Bone marrow (tissue), 2 donors: ENCODE data around the gene KLF5.
"Not testable (repeated sequence)": the region's sequence is repeated elsewhere in the genome, so short reads cannot be mapped to it uniquely, and the experiment has no call there.

Source experiments
- DNase-seq, 2 donors: peaks; one replicate each; lab custom pipeline; 2025; lab: John Stamatoyannopoulos, UW

The KLF5 gene

DNA sequence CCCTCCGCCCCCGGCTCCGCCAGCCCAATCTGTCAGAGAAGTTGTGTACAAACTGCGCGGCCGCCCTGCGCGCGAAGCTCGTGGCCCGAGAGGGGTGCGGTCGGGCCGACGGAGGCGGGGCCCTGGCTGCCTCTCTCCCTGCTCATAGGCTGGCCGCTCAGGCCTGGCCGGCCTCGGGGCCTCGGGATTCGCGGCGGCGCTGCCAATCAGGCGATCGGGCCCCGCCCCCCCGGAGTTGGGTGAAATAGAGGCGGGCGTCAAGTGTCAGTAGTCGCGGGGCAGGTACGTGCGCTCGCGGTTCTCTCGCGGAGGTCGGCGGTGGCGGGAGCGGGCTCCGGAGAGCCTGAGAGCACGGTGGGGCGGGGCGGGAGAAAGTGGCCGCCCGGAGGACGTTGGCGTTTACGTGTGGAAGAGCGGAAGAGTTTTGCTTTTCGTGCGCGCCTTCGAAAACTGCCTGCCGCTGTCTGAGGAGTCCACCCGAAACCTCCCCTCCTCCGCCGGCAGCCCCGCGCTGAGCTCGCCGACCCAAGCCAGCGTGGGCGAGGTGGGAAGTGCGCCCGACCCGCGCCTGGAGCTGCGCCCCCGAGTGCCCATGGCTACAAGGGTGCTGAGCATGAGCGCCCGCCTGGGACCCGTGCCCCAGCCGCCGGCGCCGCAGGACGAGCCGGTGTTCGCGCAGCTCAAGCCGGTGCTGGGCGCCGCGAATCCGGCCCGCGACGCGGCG lies at the start of gene KLF5:
Gene KLF5, plus strand, starts transcription at position 270 of the 724 bp plus-strand sequence. Its CDS starts 323 bp downstream, at position 593.
- DNase-seq = peak in 1 of 2 donors; percentile 70

DNA sequence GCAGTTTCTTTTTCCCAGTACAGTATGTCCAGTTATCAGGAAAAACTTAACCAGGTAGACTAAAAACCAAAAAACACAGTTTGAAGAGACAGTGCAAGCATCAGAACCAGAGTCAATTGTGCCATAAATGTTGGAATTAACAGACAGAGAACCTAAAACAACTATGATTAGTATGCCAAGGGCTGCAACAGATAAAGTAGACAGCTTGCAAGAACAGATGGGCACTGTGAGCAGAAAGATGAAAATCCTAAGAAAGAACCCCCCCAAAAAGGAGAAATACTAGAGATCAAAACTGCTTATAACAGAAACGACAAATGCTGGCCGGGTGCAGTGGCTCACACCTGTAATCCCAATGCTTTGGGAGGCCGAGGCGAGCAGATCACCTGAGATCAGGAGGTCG lies 47.1 kb upstream of the KLF5 start:
- no peak for DNase-seq

DNA sequence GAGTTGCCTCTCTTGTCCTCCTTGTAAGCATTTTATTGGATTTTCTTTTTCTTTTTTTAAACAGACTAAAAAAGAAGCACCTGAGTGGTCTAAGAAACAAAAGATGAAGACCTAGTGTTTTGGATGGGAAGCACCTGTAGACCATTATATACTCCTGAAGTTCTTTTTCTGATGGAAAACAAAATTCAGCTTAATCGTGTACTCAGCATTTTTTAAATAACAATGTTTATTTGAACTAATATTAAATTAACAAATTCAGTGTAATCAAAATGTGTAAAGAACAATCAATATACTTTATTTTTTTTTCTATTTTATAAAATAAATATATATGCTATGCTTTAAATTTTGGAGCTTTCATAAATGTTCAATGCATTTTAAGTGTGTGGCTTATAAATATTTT lies 43.0 kb upstream of the KLF5 start:
- no peak for DNase-seq

DNA sequence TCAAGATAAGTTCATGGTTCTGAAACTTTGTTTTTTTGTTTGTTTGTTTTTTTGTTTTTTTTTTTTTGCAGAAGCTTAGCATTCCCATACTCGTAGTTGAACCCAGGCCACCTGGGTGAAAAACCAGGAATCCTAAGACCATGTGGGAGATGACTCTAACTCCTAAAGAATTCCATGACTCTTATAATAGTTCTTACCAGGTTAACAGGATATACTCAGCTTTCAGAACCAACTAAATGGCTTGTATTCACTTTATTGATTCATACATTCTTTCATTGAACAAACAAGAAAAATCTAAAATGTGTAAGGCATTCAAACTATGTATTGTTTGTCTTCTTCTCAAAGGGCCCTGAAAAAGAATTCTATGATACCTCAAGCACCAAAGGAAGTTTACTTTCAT lies 40.5 kb upstream of the KLF5 start:
- DNase-seq = no peak

DNA sequence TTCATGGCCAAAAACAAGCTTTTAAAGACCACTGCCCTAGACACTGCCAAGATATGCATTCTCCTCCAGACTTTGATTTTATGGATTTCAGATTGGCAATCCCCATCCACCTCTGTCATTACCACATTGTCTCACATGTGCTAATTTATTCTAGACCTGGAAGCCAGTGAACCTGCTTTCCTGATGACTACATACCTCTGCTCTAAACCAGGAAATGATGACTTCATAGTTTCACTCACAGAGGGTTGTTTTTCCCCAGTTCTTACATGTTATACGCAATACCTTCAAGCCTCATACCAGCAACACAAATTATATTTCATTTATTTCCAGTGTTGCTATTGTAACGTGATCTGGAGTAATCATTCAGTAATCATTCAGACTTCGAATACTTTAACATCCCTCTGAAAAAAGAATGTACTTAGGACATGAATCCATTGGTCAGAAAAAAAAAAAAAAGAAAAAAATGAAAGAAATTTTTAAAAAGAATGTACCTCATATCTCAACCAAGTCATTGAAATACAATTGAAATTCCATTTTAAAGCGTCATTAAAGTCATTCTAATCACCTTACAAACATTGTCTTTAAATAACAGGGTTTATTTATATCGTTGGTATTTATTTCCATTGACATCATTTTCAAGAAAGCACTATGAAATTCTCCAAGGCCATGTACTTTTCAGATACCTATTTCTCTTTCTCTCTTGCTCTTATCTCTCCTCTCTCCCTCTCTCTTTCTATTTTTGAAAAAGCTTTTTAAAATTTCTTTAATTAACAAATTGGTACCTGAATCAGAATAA lies 33.4 kb upstream of the KLF5 start:
- DNase-seq = no peak

DNA sequence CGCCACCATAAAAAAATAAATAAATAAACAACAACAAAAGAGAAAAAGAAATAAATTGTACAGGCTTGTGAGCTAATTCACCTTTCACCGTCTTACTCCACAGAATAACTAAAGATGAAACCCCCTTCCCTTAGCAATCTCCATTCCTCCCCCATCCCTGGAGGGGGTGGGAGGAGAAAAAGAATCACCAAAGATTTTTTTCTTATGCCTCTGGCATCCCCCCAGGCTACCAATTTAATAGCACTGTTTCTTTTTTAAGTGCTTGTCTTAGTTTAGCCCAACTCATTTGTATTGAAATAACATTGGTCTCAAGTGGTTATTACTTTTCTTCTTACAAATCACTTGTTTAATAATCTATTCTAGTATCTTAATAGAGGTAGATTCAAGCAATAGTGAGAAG lies 23.9 kb upstream of the KLF5 start:
- DNase-seq = no peak

DNA sequence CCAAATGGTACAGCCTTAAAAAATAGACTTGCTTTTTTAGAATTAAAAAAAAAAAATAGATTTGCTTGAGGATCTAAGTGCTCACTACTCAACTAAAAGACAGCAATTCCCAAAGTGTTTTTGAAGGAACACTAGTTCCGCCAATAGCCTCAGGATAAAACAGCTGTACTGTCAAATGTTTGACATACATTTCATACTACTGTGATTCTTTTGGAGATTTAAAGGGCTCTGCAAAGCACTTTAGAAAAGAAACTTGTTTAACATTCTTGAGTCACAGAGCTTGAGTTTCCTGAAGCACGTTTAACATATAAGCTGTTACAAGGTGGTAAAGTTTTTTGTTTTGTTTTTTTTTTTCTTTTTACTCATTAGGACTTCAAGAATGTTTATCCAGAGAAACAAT lies 23.1 kb upstream of the KLF5 start:
- no peak for DNase-seq

DNA sequence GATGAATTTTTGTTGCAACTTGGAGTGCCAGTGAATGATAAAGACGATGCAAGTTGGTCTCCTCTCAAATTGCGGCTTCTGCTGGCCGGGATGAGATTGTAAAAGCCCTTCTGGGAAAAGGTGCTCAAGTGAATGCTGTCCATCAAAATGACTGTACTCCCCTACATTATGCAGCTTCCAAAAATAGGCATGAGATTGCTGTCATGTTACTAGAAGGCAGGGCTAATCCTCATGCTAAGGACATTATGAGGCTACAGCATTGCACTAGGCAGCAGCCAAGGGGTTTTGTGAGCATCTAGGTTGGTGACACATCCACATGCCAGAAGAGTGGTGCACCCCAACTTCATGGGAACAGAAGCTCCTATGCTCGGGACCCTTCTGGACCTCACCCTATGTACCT lies 22.2 kb upstream of the KLF5 start:
- DNase-seq = no peak

DNA sequence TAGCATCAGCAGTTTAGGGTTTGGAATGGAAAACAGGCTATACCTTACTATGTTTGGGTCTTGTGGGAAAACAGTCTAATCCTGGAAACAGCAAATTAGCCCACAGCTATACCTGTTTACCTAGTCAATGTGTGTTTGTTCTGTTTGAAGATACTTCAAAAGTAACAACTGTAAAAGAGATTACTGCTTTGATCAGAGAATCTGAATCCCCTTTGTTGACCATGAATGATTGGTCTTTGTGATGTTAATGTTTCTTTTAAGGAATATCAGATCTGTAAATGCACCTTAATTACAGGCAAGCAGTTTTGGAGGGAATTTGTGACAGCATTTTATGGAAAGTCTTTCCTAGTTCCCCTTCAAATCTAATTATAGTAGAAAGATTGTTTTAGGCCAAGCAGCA lies 20.7 kb upstream of the KLF5 start:
- DNase-seq = no peak

DNA sequence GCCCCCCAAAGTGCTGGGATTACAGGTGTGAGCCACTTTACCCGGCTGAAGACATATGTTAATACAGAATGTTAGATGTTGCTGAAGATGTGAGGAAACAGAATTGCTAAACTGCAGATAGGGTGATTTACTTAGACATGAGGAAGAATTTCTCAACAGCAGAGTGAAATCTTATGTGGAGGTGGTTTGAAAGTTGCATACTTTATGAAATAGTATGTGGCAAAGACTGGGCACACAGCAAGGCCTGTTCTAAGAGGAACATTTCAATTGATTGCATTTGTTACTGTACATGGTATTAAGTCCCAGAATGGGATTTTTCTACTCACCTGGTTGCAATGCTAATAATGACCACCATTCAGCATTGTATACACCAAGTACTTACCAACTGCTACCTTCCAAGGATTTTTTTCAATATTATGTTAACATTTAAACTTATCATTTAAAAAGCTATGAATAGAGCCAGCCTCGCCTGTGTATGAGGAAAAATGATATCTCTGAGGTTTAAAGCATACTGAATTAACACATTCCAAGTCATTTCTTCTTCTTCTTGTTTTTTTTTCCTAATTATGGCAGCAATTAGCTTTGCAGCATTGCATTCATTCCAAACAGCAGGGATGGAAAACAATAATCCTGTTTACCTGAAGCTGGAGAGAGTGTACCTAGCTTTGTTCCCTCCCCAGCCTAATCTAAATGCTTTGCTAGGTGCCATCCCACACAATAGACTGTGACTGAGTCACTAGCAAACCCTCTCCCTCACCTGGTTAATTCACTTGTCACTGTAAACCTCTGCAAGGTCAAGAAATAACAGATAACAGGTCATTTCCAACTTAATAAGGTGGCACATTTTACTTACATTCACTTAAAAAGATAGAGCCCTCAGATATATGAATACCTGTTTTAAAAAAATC lies 19.4 kb upstream of the KLF5 start:
- no peak for DNase-seq

DNA sequence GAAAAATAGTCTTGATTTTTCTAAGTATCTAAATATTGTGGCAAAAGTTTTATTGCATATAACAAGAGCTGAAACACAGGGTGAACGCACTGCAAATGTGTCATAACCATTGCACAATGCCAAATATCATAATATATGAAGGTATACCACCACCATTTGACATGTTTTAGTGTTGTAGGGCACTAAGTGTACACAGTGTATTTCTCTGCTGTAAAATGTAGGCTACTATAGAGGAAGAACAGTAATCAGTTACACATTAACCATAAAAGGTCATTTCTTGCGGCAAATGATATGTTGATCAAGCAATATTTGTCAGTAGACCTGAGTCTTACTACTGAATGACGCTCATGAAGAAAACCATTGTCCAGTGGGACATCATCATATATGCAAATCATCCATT lies 18.3 kb upstream of the KLF5 start:
- no peak for DNase-seq

DNA sequence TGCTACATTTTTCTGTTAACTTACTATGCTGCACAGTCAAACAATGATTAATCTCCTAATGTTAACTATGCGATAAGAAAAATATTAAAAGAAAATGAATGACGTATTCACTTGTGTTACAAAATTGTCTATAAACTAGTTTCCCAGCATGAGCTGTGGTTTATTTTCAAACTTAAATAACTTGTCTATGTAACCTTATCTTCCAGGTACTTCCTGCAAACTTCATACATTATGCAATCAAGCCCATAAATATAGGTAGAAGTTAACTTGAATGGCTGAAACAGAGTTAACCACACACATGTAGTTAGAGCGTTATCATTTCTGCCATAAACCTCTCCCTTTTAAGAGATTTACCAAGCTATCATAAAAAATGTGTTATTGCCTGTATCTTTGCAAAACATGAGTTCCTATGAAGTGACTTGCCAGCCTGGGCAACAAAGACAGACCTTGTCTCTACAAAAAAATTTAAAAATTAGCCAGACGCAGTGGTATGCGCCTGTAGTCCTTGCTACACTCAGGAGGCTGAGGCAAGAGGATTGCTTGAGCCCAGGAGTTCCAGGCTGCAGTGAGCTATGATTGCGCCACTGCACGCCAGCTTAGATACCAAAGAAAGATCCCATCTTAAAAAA lies 17.7 kb upstream of the KLF5 start:
- DNase-seq = no peak

DNA sequence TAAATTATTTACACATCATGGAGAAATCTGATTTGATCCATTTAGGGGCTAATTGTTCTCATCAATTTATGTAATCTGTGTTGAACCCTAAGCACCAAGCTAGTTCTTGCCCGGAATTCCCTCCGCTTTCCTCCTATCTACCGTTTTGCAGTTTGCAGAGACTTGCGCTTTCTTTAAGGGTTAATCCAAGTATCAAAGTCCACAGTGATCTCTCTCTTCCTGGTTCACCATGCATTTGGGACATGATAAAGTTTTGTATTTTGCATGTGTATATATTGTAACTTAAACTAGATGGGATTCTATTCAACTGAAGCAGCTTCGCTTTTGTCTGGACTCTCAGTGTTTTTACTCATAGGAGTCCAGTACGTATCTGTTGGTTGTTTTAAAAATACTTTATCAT lies 13.8 kb upstream of the KLF5 start:
- no peak for DNase-seq

DNA sequence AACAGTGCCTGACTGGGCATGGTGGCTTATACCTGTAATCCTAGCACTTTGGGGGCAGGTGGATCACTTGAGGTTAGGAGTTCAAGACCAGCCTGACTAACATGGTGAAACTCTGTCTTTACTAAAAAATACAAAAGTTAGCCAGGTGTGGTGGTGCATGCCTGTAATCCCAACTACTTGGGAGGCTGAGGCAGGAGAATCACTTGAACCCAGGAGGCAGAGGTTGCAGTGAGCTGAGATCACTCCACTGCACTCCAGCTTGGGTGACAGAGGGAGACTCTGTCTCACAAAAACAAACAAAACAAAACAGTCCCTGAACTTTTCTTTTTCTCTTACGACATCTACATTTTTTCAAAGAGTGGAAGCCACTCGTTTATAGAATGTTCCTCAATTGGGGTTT lies 10.2 kb upstream of the KLF5 start:
- not testable (repeated sequence) for DNase-seq

DNA sequence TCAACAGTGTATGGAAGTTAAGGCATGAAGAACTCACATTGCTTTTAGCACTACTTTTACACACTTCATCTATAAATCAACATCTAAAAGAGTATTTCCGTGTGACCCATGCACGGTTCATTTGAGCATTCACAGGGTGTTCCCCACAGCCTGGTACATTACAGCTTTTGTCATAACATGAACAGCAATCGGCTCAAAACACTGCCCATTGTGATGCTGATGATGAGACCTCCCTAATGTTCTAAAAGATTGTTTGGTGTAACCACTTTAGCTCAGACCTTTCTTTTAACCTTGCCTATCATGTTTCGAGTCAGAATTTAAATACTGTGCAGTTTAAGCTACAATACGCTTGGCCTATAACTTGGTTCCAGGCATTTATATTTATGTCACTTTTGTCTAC lies 4.1 kb upstream of the KLF5 start:
- no peak for DNase-seq

DNA sequence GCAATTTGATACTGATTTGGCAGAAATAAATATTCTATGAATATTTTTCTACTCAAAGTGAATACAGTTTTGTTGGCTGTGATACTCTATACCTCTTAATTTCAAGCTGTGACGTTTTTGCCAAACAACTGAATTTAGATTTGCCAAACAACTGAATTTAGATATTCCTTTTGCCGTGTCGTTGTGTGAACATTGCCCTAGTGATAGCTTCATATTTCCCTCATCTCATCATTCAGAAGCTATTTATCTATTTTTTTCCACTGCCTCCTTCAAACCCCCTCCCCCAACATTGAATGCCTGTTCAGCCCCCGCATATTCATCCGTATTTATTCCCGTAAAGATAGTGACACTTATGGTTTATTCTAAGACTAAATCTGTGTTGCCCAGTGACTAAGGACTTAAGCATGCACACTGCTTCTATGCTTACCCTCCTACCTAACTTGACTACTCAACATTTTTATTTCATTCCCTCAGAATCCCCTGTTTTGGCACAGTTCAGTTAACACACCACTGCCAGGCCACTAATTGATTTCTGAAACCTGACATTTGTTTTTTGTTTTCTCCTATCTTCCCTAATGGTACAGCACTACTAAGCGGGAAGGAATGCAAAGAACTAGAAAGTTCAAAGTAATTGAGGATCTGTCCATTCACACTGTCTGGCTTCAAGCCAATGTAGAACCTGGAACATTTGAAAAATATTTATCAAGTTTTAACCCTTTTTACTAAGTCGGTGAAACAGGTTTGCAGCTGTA lies 2.8 kb upstream of the KLF5 start:
- no peak for DNase-seq

DNA sequence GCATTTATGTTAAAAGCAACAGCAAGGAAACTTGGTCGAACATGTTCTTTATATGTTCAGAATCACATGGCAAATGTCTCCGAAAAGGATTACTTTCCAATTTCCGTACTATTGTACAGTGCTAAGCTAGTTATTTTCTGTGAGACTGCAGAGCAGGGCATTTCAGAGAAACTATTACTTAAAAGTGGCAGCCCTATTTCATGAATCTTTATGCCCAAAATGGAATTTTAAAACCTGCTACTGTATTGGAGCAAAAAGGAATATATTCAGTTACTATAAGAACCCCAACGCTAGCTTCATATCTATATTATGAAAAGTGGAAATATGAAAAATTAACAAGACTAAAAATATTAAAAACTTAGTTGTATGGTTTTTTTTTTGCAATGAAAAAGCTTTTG lies 2.2 kb upstream of the KLF5 start:
- no peak for DNase-seq

DNA sequence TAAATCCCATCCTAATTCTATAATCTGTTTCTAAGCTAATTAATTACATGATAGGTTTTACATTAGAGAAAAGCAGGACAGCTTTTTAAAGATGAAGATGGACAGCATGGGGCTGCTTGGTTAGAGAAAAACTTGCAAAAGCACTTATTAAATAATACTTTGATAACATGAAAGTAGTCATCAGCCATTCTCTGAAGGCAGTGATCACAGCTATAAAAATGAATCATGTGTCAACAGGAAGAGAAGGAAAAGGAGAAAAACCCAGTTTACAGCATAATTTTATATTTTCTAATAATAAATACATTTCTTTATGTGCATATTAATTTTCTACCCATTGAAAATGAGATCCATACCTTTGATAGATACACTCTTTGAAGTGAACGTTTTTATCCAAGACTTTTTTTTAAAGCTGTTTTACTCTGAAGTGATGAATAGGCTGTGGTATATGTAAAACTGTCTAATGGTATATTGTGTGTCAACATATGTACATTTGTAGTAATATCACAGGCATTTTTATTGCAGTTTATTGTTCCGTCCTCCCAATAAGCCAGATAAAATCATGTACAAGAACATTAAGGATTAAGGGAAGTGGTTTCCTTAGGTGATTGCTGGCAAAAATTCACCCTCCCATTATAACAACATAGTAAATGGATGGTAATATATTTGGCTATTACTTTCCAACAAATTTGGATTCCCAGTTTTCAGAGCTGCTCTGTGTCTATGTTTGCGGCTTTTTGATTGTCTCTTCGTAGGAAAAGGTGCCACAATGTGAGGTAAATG lies 1.3 kb upstream of the KLF5 start:
- DNase-seq = no peak

DNA sequence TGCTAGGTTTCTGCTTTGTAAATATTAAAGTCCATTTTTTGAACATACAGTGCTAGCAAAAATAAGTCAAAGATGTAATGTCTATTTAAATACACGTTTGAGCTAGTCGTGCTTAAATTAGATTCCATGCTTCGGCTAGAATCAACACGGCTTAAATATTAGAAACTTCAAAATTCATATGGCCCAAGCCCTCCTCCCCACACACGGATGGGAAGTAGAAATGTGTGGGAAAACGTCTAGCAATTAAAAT lies 816 bp upstream of the KLF5 start:
- DNase-seq = no peak

DNA sequence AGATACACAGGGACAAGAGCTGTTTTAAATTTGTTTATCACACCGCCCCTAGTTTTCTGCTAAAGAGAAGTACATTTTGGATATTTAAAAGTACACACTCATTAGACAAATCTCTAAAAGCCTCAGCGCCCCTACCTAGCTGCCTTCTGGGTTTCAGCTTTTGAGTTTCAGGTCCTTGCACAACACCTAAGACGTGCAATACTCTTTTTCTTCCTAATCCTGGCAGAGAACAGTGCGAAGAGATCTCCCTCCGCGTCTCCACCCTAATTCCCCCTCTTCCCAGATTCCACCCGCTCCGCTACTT lies 421 bp upstream of the KLF5 start:
- DNase-seq = no peak
